Activated CD8-positive, alpha-beta memory T cell treated with anti-CD3 and anti-CD28 coated beads for 36 hours (primary cell): Measurements from ENCODE around the gene ZNF681. TPM values are rescaled to one million over a fixed set of nuclear protein-coding genes. Genes with fewer than 3 reads are reported as not detected.
"Not testable (repeated sequence)": the region's sequence is repeated elsewhere in the genome, so short reads cannot be mapped to it uniquely, and the experiment has no call there.

ENCODE experiments used
- CTCF ChIA-PET: fragments of 350-600 bp; sonication (Branson Sonifier 250); formaldehyde crosslinking; loops from one replicate; lab custom pipeline; 2021; ENCODE audit warnings: antibody characterized with exemption; lab: Charles Lee
- POLR2A ChIA-PET: fragments of 350-600 bp; sonication (Branson Sonifier 250); formaldehyde crosslinking; loops from one replicate; lab custom pipeline; 2021; ENCODE audit warnings: antibody characterized with exemption; lab: Charles Lee
- total RNA-seq, 2 experiments: library from RNA; stranded (reverse); gene quantifications; one replicate each; pipeline ENCODE4 v1.2.3, GENCODE V29; 2021

Gene ZNF681
- total RNA-seq, 2 experiments from 2014 or later: 4.2 to 5.5 TPM

GRCh38 chr19:23716792-23717191, 41.9 kb downstream of the ZNF681 start:
- ChIA-PET POLR2A (no interaction called here), CTCF (no interaction called here)

GRCh38 chr19:23709347-23709746, 49.3 kb downstream of the ZNF681 start:
- ChIA-PET POLR2A (no interaction called here), CTCF (no interaction called here)

DNA sequence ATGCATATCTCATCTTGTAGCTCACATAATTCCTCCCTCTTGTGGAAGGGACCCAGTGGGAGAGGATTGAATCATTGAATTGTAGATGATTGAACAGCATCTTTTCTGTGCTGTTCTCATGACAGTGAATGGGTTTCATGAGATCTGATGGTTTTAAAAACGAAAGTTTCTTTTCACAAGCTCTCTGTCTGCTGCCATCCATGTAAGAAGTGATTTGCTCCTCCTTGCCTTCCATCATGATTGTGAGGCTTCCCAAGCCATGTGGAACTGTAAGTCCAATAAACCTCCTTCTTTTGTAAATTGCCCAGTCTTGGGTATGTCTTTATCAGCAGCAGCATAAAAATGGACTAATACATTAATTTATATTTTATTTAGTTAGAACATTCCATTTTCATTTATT, 52.0 kb downstream of the ZNF681 start:
- CTCF ChIA-PET: interaction anchor here (0.7 kb wide), 2 partner anchors 12 to 44 kb away, joined by 3 to 5 read pairs; no protein-coding TSS in a partner anchor
- POLR2A ChIA-PET: no interaction called here

DNA sequence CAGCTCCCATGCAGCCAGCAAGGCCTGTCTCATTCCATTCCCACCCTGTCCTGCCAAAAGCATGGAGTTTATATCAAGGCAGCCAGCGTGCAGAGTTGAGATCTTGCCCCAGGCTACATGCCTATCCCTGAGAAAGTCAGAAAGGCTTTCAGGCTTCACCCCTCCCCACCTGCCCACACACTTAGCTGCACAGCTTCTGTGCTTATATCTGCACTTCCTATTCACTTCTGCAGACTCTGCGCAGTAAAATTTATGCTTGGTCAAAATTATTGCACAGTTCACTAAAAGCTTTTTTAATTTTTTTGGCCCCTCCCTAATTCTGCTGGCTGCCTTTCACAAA, 59.2 kb downstream of the ZNF681 start:
- POLR2A ChIA-PET: no interaction called here
- CTCF ChIA-PET: interaction anchor here (1.2 kb wide), 1 partner anchor 8 kb away, joined by 3 read pairs; no protein-coding TSS in a partner anchor

DNA sequence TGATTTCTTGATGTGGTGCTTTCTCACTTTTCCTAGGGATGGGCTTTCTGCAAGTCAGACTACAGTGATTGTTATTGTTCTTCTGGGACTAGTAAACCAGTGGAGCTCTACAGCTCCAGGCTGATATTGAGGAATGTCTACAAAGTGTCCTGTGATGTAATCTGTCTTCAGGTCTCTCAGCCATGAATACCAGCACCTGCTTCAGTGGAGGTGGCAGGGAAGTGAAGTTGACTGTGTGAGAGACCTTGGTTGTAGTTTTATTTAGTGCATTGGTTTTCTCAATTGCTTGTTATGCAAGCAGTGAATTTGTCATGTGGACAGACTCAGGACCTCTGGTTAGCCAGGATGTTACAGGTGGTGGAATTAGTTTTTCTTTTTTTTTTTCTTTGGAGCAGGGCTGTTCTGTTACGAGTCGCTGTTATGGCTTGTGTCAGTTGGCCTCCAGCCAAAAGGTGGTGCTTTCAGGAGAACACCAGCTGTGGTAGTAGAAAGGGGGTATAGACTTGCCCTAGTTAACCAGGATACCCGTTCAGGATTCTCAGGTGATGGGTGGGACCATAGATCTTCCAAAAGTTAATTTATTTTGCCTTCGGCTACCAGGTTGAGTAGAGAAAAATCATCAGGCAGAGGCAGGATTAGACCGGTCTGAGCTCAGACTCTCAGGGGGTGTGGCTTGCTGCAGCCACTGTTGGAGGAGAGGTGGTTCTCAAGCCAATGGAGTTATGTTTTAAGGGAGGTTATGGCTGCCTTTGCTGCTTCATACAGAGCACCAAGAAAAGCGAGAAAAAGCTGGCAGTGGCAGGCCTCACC, 59.8 kb downstream of the ZNF681 start:
- CTCF ChIA-PET: interaction anchor here (1.2 kb wide), 1 partner anchor 8 kb away, joined by 3 read pairs; no protein-coding TSS in a partner anchor
- POLR2A ChIA-PET: no interaction called here

DNA sequence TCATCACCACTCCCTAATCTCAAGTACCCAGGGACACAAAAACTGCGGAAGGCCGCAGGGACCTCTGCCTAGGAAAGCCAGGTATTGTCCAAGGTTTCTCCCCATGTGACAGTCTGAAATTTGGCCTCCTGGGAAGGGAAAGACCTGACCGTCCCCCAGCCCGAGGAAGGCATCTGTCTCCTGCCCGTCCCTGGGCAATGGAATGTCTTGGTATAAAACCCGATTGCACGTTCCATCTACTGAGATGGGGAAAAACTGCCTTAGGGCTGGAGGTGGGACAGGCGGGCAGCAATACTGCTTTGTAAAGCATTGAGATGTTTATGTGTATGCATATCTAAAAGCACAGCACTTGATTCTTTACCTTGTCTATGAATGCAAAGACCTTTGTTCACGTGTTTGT, 65.8 kb downstream of the ZNF681 start:
- CTCF ChIA-PET: not testable (repeated sequence)

More for the DNA sequence above, 65.8 kb downstream of the ZNF681 start:
- POLR2A ChIA-PET: not testable (repeated sequence)

Other genes with a start within 250 kb of the ZNF681 start
- gene ZNF675, start 71.7 kb downstream of the ZNF681 start, total RNA-seq: 10 to 100 TPM; 15.2 to 17.2 TPM
- 10 to 100 TPM; 15.4 to 15.6 TPM for gene ZNF726, start 156.0 kb upstream of the ZNF681 start, total RNA-seq